GM12874 (cell line): ENCODE results near the gene IQCE.

Source experiments
- TF ChIP-seq, protein P1 (sequence below): IDR thresholded peaks from 2 replicates; pipeline ENCODE4 v1.5.1; 2011; ENCODE audit warnings: low read depth, mild to moderate bottlenecking, control low read depth, low read length, moderate library complexity; ENCODE audit not compliant: insufficient read depth

IQCE gene

DNA sequence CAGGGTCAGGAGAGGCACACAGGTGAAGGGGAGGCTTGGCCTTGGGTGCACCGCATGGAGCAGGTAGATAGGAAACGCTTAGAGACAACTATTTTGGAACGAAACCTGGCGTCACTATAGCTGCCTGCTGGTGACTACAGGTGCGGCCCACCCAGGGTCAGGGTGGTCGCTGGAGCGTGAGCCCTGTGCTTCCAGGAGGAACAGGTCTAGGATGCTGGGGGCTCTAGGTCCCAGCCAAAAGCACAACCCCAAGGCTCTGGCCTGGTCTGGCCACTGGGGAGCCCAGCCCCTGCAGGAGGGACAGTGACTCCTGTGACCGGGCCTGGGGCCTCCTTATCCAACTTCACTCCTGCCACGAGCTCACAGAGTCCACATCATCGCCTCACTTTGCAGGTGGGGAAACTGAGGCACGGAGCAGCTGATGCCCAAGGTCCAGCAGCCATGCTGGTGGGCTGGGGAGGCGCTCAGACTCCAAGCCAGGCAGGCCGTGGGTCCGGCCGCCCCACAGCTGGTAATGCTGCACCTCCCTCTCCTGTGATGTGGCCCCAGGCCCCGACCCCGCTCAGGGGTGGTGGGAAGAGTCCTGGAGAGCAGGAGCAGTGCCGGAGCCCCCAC lies 30.2 kb upstream of the IQCE start:
- TF ChIP-seq, protein P1, sequence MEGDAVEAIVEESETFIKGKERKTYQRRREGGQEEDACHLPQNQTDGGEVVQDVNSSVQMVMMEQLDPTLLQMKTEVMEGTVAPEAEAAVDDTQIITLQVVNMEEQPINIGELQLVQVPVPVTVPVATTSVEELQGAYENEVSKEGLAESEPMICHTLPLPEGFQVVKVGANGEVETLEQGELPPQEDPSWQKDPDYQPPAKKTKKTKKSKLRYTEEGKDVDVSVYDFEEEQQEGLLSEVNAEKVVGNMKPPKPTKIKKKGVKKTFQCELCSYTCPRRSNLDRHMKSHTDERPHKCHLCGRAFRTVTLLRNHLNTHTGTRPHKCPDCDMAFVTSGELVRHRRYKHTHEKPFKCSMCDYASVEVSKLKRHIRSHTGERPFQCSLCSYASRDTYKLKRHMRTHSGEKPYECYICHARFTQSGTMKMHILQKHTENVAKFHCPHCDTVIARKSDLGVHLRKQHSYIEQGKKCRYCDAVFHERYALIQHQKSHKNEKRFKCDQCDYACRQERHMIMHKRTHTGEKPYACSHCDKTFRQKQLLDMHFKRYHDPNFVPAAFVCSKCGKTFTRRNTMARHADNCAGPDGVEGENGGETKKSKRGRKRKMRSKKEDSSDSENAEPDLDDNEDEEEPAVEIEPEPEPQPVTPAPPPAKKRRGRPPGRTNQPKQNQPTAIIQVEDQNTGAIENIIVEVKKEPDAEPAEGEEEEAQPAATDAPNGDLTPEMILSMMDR, result no peak

DNA sequence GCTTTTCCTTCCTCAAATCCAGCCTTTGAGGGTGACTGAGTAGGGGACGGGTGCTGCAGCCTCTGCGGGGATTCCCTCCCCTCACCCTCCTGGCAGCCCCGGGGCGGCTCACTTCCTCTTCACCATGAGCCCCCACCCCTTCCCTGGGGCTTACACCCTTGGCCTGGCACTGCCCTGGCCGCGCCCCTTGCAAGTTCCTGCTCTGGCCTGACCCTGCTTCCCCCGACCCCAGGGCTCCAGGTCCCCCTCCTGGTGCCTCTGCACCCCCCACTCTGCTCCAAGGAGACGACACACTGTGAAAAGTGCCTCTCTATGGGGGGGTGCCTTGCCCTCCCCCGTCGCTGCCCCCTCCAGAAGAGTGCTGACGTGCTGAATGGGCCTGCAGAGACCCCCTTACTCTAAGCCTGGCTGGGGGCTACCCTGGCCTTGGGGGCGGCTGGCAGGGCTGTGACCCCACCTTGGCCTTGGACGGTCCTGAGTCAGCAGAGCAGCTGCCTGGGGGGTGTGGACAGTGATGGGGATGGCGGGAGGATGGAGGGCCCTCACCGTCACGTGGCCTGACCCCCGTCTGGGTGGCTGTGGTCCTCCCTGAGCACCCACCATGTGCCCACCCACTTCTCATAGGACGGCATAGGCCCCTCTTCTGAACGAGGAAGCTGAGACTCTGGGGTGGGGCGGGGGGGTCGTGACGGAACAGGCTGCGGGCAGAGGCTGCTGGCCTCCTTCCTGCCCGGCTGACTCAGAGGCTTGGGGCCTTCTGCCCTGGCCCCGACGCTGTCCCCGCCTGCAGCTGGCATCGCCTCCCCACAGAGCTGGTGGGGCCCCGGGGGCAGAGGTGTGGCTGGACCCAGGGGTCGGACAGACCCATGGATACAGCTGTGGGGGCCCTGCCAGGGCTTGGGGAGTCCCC lies 29.4 kb upstream of the IQCE start:
- TF ChIP-seq, protein P1, result no peak

DNA sequence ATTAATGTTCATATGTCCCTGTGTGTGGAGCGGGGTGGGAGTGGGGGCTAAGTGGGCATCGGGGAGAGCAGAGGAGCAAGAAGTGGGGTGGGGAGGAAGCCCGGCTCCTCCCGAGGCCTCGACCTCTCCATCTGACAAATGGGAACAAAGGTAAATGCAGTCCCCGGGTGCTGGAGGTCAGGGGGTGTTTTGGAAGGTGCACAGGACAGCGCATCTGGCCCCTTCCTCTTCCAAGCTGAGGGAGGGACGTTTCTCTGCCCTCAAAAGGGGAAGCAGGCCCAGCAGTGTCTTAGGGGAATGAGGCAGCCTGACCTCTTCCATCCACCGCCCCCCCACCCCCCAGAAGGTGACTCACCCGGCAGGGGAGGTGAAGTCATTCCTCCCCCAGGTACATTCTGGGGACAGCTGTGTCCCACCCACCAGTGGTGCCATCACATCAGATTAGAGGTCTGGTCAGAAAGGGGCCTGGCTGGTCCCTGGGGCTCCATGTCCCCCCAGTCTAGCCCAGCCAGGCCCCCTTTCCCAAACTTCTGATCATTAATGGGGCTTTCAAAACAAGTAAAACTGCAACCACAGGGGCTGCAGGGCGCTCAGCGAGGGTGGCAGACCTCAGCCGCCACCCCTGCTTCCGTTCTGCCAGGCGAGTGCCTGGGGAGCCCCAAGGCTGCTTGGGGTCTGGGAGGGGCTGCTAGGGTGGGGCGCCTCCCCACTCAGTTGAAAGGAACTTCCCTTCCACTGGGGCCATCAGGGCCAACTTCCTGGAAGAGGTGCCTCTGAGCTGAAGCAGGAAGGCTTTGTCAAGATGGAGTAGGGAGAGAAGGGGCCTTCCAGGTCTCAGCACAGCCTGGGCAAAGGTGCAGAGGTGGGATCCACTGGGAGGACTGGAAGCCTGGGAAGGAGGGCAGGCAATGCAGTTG lies 28.4 kb upstream of the IQCE start:
- TF ChIP-seq, protein P1, result no peak

- TF ChIP-seq, protein P1, result no peak
Observed at GRCh38 chr7:2537981-2538851, 20.6 kb upstream of the IQCE start.

DNA sequence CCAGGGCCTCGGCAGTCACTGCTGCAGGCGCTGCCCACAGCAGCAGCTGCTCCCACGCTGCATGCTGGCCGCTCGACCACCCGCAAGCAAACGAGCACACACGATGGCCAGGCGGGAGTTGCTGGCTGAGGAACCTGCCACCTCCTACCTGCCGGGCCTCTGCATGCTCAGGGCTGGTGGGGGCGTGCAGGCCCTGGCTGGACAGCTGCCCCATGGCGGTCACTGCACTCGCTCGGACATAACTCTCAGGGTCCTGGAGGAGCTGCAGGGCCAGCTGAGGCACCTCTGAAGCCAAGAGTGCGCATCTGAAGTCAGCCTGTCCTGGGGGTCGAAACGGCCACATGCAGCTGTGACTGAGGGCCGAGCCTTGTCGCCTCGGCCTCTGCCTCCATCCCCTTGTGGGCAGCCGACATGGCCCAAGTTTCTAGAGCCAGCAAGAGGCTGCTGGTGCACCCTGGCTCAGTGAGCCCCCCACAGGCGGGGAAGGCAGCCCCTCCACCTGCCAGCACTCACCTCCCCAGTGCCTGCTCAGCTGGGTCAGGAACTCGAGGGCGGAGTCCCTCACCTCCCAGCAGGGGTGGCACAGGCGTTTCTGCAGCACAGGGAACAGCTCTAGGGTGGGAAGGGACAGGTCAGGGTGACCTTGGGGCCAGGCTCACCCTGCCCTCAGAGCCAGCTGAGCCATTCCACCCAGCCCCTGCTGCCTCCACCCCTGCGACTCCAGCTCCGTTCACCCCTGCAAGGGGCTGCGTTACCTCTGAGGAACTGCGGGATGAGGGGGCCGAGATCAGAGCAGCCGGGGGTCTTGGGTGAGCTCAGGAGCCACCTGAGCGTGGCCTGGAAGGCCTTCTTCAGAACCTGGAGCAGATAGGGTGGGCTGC lies 19.5 kb upstream of the IQCE start:
- TF ChIP-seq, protein P1, result no peak

DNA sequence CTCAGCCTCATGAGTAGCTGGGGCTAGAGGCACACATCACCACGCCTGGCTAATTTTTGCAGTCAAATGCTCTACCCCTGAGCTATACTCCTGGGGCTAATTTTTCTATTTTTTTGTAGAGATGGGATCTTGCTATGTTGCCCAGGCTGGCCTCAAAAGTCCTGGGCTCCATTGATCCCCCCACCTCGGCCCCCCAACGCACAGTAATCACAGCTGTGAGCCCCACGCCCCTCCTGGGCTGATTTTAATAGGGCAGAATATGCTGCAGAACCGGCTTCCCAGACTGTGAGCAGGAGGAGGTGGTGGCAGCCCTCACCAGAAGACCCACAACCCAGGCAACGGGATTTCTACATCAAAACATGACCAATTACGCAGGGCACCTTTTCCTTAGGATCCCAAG lies 18.6 kb upstream of the IQCE start:
- TF ChIP-seq, protein P1, result no peak
